ENCODE measurements around the gene RPL12. TPM values are rescaled to one million over a fixed set of nuclear protein-coding genes. Genes with fewer than 3 reads are reported as not detected.

RPL12 gene
- total RNA-seq, 1 donor = 1,103 TPM

DNA sequence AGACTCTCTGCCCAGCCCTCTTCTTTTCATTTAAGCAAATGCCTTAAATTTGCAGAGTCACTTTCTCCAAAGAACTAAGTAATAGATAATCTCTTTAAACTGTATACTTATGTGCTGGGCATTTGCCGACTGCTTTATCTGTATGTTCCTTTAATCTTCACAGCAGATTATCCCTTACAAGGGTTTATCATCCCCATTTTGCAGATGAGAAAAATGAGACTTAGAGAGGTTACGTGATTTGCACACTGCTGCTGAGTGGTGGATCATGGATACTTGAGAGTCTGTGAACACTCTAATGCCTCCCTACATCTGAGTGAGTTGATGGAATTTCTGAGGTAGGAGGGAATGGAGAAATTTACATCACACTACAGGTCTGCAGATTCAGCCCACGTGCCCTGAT, 22.9 kb downstream of the RPL12 start:
- Histone ChIP-seq H2AFZ (ENCODE audit: low read length) (no peak overlapping the region), H3K27ac (ENCODE audit: low read depth, low read length) (no peak overlapping the region), H4K20me1 (ENCODE audit: insufficient read depth, low read length) (peaks cover 14% of the 10 kb centered on the region), H3K4me3 (ENCODE audit: insufficient read depth, low read length) (no peak overlapping the region), H3K79me2 (ENCODE audit: insufficient read depth, low read length) (peaks cover 57% of the 10 kb centered on the region), H3K4me1 (ENCODE audit: insufficient read depth, low read length) (peaks cover 15% of the 10 kb centered on the region), H3K9me3 (ENCODE audit: low read depth, low read length) (no peaks in the 10 kb centered on the region), H3K36me3 (ENCODE audit: insufficient read depth, low read length) (peaks cover 32% of the 10 kb centered on the region), H3K27me3 (ENCODE audit: insufficient read depth, low read length) (no peaks in the 10 kb centered on the region), H3K4me2 (ENCODE audit: insufficient read depth, low read length) (no peak overlapping the region)
- DNase-seq (ENCODE audit: insufficient read length, low spot score, missing footprints) = no peak
- TF ChIP-seq, protein P1, sequence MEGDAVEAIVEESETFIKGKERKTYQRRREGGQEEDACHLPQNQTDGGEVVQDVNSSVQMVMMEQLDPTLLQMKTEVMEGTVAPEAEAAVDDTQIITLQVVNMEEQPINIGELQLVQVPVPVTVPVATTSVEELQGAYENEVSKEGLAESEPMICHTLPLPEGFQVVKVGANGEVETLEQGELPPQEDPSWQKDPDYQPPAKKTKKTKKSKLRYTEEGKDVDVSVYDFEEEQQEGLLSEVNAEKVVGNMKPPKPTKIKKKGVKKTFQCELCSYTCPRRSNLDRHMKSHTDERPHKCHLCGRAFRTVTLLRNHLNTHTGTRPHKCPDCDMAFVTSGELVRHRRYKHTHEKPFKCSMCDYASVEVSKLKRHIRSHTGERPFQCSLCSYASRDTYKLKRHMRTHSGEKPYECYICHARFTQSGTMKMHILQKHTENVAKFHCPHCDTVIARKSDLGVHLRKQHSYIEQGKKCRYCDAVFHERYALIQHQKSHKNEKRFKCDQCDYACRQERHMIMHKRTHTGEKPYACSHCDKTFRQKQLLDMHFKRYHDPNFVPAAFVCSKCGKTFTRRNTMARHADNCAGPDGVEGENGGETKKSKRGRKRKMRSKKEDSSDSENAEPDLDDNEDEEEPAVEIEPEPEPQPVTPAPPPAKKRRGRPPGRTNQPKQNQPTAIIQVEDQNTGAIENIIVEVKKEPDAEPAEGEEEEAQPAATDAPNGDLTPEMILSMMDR (IDR thresholded peaks at IDR 0.05; ENCODE audit: extremely low read depth, low read depth, low read length) = no peak

DNA sequence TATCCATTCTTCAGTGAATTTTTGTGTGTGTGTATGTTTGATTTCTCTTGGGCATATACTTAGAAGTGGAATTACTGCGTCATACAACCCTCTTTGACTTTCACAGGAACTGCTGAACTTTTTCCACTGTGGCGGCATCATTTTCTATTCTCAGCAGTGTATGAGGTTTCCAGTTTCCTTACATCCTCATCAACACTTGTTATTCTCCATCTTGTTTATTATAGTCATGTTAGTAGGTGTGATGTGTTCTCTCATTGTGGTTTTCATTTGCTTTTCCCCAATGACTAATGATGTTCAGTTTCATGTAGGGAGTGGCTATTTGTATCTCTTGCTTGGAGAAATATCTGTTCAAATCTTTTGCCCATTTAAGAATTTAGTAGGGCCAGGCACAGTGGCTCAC, 24.4 kb downstream of the RPL12 start:
- H3K79me2 ChIP-seq (ENCODE audit: insufficient read depth, low read length) = peaks cover 67% of the 10 kb centered on the region
- H3K4me2 ChIP-seq (ENCODE audit: insufficient read depth, low read length) = no peak overlapping the region
- peaks cover 9% of the 10 kb centered on the region for H4K20me1 ChIP-seq (ENCODE audit: insufficient read depth, low read length)
- H3K27me3 ChIP-seq (ENCODE audit: insufficient read depth, low read length) = no peaks in the 10 kb centered on the region
- no peak overlapping the region for H3K4me3 ChIP-seq (ENCODE audit: insufficient read depth, low read length)
- TF ChIP-seq, protein P1 (IDR thresholded peaks at IDR 0.05; ENCODE audit: extremely low read depth, low read depth, low read length) = no peak
- H3K36me3 ChIP-seq (ENCODE audit: insufficient read depth, low read length) = peaks cover 27% of the 10 kb centered on the region
- H3K27ac ChIP-seq (ENCODE audit: low read depth, low read length) = no peak overlapping the region
- H3K4me1 ChIP-seq (ENCODE audit: insufficient read depth, low read length) = peaks cover 27% of the 10 kb centered on the region
- no peak for DNase-seq (ENCODE audit: insufficient read length, low spot score, missing footprints)
- H3K9me3 ChIP-seq (ENCODE audit: low read depth, low read length) = no peaks in the 10 kb centered on the region
- no peak overlapping the region for H2AFZ ChIP-seq (ENCODE audit: low read length)

DNA sequence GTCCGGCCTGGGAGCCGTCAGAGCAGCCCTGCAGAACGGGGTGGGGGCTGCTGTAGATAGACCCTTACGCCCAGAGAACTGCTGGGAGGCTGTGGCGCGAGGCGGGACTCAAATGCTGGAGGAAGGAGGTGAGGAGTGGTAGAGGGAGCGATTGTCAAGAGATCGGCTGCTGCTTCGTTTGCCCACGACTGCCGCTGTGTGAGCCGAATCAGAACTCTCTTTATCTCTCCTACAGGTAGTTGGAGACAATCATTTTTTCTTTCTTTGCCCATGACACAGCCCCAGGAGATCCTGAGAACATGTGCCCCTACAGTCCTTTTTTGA, 26.6 kb downstream of the RPL12 start:
- Histone ChIP-seq H3K27ac (ENCODE audit: low read depth, low read length) (peak overlapping the region; percentile 84), H3K27me3 (ENCODE audit: insufficient read depth, low read length) (no peaks in the 10 kb centered on the region), H2AFZ (ENCODE audit: low read length) (peak overlapping the region; percentile 98), H3K79me2 (ENCODE audit: insufficient read depth, low read length) (peaks cover 57% of the 10 kb centered on the region), H3K4me1 (ENCODE audit: insufficient read depth, low read length) (peaks cover 27% of the 10 kb centered on the region), H3K4me3 (ENCODE audit: insufficient read depth, low read length) (peak overlapping the region; percentile 99), H3K36me3 (ENCODE audit: insufficient read depth, low read length) (peaks cover 13% of the 10 kb centered on the region), H3K4me2 (ENCODE audit: insufficient read depth, low read length) (peak overlapping the region; percentile 97), H4K20me1 (ENCODE audit: insufficient read depth, low read length) (peaks cover 9% of the 10 kb centered on the region), H3K9me3 (ENCODE audit: low read depth, low read length) (no peaks in the 10 kb centered on the region)
- no peak for DNase-seq (ENCODE audit: insufficient read length, low spot score, missing footprints)
- TF ChIP-seq, protein P1 (IDR thresholded peaks at IDR 0.05; ENCODE audit: extremely low read depth, low read depth, low read length) = no peak

DNA sequence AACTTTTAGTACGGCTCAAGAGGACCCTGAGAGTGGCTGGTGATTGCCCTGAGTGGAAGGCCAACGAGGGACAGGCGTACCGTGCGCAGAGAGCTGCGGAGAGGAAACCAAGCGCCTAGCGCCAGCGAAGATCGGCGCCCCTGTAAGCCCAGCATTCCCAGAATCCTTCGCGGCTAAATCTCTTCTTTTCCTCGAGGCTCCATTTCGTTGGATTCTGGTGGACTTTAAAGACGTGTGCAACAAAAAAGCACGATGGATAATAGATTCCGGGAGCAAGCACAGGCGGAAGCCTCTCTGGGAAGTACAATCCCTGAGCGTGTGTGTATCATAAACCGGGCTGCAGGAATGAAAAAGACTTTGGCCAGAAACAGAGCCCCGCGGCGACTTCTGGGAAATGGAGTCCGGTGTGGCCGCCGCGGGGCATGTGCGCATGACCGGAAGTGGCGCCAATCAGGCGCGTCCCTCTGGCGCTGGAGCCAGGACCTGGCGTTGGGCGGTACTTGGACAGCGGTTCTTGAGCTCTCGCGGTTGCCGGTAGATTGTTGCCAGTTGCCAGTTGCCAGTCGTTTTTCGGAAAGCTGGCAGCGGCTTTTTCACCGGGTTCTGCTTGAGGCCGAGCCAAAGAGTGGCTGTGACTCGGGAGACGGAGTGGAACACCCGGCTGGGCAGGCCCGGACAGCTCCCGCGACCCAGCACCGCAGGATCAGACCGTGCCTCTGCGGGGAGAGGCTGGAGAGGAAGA, 27.1 kb downstream of the RPL12 start, which contains the start of gene ZNF79:
ZNF79 (plus strand) TSS at position 449 of the 742 bp plus-strand sequence. CDS start 406 bp downstream, outside the sequence.
- no peaks in the 10 kb centered on the region for H3K27me3 ChIP-seq (ENCODE audit: insufficient read depth, low read length)
- H2AFZ ChIP-seq (ENCODE audit: low read length) = peak within 1 kb of the TSS; percentile 98
- H4K20me1 ChIP-seq (ENCODE audit: insufficient read depth, low read length) = peaks cover 9% of the 10 kb centered on the region
- peak within 1 kb of the TSS; percentile 97 for H3K4me2 ChIP-seq (ENCODE audit: insufficient read depth, low read length)
- peaks cover 9% of the 10 kb centered on the region for H3K36me3 ChIP-seq (ENCODE audit: insufficient read depth, low read length)
- peaks cover 57% of the 10 kb centered on the region for H3K79me2 ChIP-seq (ENCODE audit: insufficient read depth, low read length)
- no peaks in the 10 kb centered on the region for H3K9me3 ChIP-seq (ENCODE audit: low read depth, low read length)
- peak; percentile 99 for DNase-seq (ENCODE audit: insufficient read length, low spot score, missing footprints)
- H3K4me1 ChIP-seq (ENCODE audit: insufficient read depth, low read length) = peaks cover 27% of the 10 kb centered on the region
- peak within 1 kb of the TSS; percentile 99 for H3K4me3 ChIP-seq (ENCODE audit: insufficient read depth, low read length)
- TF ChIP-seq, protein P1 (IDR thresholded peaks at IDR 0.05; ENCODE audit: extremely low read depth, low read depth, low read length) = no peak
- peak within 1 kb of the TSS; percentile 84 for H3K27ac ChIP-seq (ENCODE audit: low read depth, low read length)

Data from osteoblast (primary cell).